ENCODE results near the gene NXNL1.

NXNL1 gene

DNA sequence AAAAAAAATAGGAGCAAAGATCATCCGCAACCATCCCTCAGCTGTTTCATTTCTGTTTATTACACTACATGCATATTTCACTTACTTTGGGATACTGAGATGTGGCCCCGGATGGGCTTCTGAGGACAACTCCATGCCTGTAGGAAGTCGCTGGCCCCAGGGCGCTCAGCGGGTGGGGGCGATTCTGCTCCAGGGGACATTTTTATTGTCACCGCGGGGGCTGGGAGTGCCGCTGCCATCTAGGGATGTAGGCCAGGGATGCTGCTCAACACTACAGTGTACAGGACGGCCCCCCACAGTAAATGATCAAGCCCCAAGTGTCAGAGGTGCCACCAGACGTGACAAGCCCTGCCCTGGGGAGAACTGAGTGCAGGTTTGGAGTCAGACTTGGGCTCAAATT lies 48.9 kb downstream of the NXNL1 start:
- no peak overlapping the region for H3K4me3 ChIP-seq (ENCODE audit: low read depth, low read length)
- TF ChIP-seq CTCF (IDR thresholded peaks at IDR 0.05; ENCODE audit: borderline replicate concordance, insufficient read depth, low read depth, low read length) = no peak

DNA sequence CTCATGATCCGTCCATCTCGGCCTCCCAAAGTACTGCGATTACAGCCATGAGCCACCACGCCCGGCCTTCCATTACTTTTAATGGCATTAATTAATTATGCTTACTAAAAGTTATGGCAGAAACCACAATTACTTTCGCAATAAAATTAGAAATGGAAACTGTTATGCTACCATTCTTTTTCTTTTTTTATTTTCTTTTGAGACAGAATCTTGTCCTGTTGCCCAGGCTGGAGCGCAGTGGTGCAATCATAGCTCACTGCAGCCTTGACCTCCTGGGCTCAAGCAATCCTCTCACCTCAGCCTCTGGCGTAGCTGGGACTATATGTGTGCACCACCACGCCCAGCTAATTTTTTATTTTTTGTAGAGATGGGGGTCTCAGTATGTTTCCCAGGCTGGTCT lies 50.7 kb downstream of the NXNL1 start:
- H3K4me3 ChIP-seq (ENCODE audit: low read depth, low read length) = no peak overlapping the region
- no peak for TF ChIP-seq CTCF (IDR thresholded peaks at IDR 0.05; ENCODE audit: borderline replicate concordance, insufficient read depth, low read depth, low read length)

DNA sequence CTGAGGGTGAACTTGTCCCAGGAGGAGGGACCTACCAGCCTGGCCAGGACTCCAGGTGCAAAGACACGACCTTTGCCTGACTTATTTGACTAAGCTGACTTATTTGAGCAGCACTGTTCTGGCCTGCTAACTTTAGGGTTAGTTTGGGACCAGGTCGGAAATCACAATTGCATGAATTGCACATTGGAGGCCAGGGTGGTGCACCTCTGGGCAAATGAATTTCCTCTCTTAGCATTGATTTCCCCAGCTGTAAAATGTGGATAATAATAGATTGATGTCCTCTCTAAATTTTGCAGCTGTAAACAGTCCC lies 53.9 kb downstream of the NXNL1 start:
- H3K4me3 ChIP-seq (ENCODE audit: low read depth, low read length) = peak overlapping the region; percentile 75
- no peak for TF ChIP-seq CTCF (IDR thresholded peaks at IDR 0.05; ENCODE audit: borderline replicate concordance, insufficient read depth, low read depth, low read length)

DNA sequence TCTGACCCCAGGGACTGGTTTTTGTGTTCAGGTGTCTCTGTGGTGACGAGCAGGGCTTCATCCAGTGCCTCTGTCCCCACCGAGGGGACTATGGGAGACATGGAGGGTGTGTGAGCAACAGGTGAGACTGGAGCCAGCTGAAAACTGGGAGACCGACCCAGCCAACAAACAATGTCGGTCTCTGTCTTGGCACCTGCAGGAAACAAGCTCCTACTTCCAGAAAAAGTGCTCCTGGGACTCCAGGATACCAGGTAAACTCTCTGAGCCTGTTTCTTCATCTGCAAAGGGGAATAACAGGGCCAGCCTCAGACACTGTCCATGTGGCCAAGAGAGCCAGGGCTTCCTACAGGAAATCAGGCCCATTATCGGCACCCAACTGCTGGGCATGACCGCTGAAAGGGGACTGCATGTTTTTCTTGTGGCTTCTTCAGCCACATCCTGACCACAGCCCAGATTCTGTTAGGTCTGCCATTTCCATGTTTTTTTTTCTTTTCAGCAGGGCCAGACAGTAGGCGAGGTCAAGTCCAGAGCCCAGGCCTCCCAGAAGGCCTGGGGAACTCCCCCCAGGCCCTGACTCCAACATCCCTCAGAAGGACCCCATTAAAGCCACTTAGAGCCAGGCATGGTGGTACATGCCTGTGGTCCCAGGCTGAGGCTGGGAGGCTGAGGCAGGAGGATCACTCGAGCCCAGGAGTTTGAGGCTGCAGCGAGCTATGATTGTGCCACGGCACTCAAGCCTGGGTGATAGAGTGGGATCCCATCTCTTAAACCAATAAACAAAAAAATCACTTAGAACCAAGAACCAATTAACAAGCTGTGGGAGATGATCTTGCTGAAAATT lies 54.5 kb downstream of the NXNL1 start:
- H3K4me3 ChIP-seq (ENCODE audit: low read depth, low read length) = peak overlapping the region; percentile 75
- TF ChIP-seq CTCF (IDR thresholded peaks at IDR 0.05; ENCODE audit: borderline replicate concordance, insufficient read depth, low read depth, low read length) = no peak
